Mesothelial cell of epicardium (in vitro differentiated cells): ENCODE results near the gene ACCSL. TPM values are rescaled to one million over a fixed set of nuclear protein-coding genes. Genes with fewer than 3 reads are reported as not detected.

Experiments
- DNase-seq, 2 experiments: peaks; one replicate each; pipeline ENCODE4 v3.0.0; 2021; ENCODE audit warnings: low spot score in 2 of 2; ENCODE audit not compliant: unreplicated experiment in 2 of 2
- H3K27ac Mint-ChIP-seq: 2 replicates; pipeline ENCODE4 v1.8.0; 2021; ENCODE audit warnings: mixed read lengths
- H3K27me3 Mint-ChIP-seq: 2 replicates; pipeline ENCODE4 v1.8.0; 2021; ENCODE audit warnings: low read depth, mixed read lengths
- H3K36me3 Mint-ChIP-seq: 2 replicates; pipeline ENCODE4 v1.8.0; 2021; ENCODE audit warnings: mixed read lengths
- H3K4me1 Mint-ChIP-seq: 2 replicates; pipeline ENCODE4 v1.8.0; 2021; ENCODE audit warnings: mixed read lengths
- H3K4me3 Mint-ChIP-seq: 2 replicates; pipeline ENCODE4 v1.8.0; 2021; ENCODE audit warnings: mild to moderate bottlenecking, moderate library complexity, mixed read lengths
- H3K9me3 Mint-ChIP-seq: 2 replicates; pipeline ENCODE4 v1.8.0; 2021; ENCODE audit warnings: mixed read lengths
- CTCF ChIP-seq: fragments of 200-600 bp; sonication (generic); IDR thresholded peaks from one replicate; pipeline ENCODE4 v1.5.0; 2021; ENCODE audit warnings: antibody characterized with exemption; ENCODE audit not compliant: unreplicated experiment
- total RNA-seq: library from RNA; stranded (reverse); gene quantifications from 3 replicates; pipeline ENCODE4 v1.2.1, GENCODE V29; 2021

The ACCSL gene
- total RNA-seq, 1 donor from 2014 or later: not detected

DNA sequence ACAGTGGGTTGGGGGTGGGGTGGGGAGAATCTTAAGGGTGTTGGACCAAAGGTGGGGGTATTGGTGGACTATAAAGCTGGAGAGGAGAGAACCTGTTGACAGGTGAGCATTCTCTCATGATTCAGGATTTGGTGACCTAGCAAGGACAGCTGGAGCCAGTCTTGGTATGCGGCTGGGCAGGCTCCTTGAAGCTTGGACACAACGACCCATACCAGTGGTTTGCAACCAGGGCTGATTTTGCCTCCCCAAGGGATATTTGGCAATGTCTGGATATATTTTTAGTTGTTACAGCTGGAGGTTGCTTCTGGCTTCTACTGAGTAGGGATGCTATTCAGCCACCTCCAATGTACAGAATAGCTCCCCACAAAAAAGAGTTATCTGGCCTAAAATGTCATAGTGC, 53.3 kb downstream of the ACCSL start:
- no peak for DNase-seq
- Mint-ChIP-seq H3K36me3 (peaks cover 7% of the 10 kb centered on the region), H3K27me3 (no peaks in the 10 kb centered on the region), H3K4me1 (peaks cover 7% of the 10 kb centered on the region), H3K9me3 (no peaks in the 10 kb centered on the region), H3K27ac (no peak overlapping the region), H3K4me3 (no peak overlapping the region)
- no peak for TF ChIP-seq CTCF

- Mint-ChIP-seq H3K27ac (no peak overlapping the region), H3K36me3 (peaks cover 9% of the 10 kb centered on the region), H3K4me3 (no peak overlapping the region), H3K9me3 (no peaks in the 10 kb centered on the region), H3K4me1 (no peaks in the 10 kb centered on the region), H3K27me3 (no peaks in the 10 kb centered on the region)
- TF ChIP-seq CTCF: no peak
- DNase-seq: no peak
Observed at GRCh38 chr11:44104481-44105294, 56.9 kb downstream of the ACCSL start.

GRCh38 chr11:44108260-44108659, 60.5 kb downstream of the ACCSL start:
- Mint-ChIP-seq H3K4me3 (no peak overlapping the region), H3K36me3 (peaks cover 11% of the 10 kb centered on the region), H3K4me1 (peaks cover 2% of the 10 kb centered on the region), H3K9me3 (no peaks in the 10 kb centered on the region), H3K27me3 (no peaks in the 10 kb centered on the region), H3K27ac (no peak overlapping the region)
- DNase-seq: no peak
- no peak for TF ChIP-seq CTCF

Other genes with a start within 250 kb of the ACCSL start
- 24.3 to 29.2 TPM (median 26.8 TPM) in 3 replicates for gene ALKBH3, start 167.2 kb upstream of the ACCSL start, total RNA-seq
- 2.1 to 2.6 TPM (median 2.4 TPM) in 3 replicates for gene C11orf96, start 105.3 kb upstream of the ACCSL start, total RNA-seq
- 54.2 to 60.1 TPM (median 58.3 TPM) in 3 replicates for gene ACCS, start 18.3 kb downstream of the ACCSL start, total RNA-seq
- gene EXT2, start 47.7 kb downstream of the ACCSL start, total RNA-seq: 74.9 to 77.7 TPM (median 75.0 TPM) in 3 replicates